8988T (cell line): ENCODE measurements around the gene SPR.

Source experiments
- DNase-seq: peaks from one replicate; pipeline ENCODE4 v3.0.0; 2011

The SPR gene

GRCh38 chr2:72887032-72887739 lies at the start of gene SPR:
Gene SPR, plus strand, starts transcription at chr2:72887408. Its CDS starts 25 bp downstream, at chr2:72887433.
- DNase-seq: peak; percentile 77

GRCh38 chr2:72840066-72840465 lies 47.1 kb upstream of the SPR start:
- no peak for DNase-seq

DNA sequence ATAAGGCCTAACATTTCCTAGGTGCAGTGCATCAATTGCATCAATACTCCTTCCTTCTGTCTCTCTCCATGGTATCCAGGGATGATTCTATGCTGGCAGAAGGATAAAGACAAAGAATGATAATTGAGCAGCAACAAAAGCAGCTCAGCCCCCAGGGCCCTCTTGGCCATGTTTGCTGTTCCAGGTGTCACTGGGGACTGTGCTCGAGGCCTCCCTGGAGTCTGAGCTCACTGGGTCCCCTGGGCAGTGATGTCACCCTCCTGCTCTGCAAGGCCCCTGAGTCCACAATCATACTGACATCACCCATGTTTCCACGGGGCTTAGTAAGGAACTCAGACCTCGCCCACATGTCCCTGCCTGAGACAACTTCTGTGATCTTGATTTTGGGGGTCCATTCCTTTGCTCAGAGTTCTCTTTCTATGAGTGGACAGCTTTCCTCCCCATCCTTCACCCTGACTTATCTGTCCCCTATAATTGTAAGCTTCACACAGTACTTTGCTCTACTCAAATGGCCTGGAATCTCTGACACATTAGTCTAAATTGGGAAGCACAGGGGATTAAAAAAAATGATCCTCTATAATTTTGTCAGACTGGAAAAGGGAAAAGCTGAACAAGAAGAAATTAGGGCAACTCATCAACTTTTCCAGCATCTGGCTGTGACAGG lies 45.6 kb upstream of the SPR start:
- DNase-seq: no peak

DNA sequence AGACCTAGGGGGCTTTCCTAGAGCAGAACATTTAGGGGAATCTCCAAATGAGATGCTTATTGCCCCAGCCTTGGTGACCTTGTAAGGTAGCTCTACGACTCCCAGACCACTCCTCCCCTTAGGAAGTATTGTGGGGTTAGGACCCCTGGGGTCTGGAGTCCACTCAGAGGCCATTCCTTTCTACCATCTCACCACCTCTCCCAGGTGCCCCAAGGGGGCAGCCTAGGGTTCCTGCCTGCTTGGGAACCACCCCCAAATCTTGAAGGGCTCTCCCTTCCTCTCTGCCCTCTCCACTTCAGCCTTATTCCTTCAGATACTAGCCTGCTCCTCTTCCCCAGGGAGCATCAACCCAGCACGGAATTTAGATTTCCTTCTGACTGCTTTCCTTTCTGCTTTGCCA lies 43.9 kb upstream of the SPR start:
- DNase-seq: no peak

GRCh38 chr2:72846171-72847095 lies 40.8 kb upstream of the SPR start:
- DNase-seq: no peak

DNA sequence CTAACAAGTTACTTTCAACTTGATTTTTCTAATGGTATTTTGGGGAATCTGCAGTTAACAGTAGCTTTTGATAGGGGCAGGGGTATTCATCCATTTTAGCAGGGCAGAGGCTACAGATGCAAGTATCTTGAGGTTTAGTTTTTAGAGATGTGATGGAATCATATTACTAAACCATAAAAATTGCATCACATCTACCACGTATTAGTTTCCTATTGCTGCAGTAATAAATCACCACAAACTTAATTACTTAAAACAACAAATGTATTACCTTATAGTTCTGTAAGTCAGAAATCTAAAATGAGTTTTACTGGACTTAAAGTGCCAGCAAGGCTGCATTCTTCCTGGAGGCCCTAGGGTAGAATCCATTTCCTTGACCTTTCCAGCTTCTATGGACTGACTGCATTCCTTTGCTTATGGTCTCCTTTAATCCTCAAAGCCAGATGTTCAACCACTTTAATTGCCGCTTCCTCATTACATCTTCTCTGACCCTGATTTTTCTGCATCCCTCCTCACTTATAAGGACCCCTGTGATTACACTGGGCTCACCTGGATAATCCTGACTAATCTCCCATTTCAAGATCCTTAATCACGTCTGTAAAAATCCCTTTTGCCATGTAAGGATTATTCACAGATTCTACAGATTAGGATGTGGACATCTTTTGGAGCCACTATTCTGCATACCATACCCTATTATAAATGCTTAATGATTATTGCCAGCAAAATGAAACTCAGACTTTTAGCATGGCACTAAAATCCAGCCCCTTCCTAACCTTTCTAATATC lies 39.5 kb upstream of the SPR start:
- DNase-seq: no peak

DNA sequence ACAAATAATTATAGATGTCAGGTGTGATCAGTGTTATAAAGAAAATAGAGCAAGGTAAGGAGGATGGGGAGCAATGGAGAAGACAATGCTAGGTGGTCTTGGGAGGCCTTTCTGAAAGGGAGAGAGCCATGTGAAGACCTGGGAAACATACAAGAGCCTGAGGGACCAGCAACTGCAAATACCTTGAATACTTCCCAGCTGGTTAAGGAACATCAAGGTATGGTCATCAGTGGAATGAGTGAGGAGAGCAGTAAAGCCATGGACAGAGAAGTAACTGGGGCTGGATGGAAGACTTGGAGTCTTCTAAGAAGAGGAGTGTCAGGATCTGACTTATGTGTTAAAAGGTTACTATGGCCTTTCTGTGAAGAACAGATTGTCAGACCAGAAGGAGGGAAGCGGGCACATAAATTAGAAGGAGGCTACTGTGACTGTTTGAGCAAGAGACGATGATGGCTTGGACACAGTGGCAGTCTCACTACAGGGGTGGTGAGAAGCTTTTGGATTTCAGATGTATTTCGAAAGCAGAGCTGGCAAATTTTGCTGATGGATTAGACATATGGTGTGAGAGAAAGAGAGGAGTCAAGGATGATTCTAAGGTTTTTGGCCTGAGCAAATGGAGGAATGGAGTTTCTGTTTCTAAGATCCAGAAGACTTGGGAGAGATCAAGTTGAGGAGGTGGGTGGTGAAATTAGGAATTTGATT lies 38.6 kb upstream of the SPR start:
- DNase-seq: no peak

GRCh38 chr2:72849138-72849462 lies 38.1 kb upstream of the SPR start:
- DNase-seq: no peak

DNA sequence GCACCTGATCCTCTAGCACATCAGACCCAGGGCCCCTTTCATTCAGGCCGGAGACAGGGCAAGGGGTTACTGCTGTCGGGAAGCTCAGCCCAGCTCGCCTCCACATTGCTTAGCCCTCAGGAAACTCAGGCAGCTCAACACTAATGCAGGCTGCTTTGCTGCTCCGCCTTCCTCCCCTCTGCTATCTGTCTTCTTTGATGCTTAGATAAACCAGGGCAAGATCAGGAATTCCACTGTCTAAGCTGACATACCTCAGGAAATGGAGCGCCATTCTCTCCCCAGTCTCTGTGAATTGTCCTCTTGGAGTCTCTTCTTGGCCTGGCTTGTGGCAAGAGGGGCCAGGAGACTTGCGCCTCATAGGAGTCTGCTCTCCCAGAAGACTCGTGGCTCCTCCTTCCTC lies 35.9 kb upstream of the SPR start:
- DNase-seq: no peak

GRCh38 chr2:72859831-72860262 lies 27.4 kb upstream of the SPR start:
- DNase-seq: no peak

DNA sequence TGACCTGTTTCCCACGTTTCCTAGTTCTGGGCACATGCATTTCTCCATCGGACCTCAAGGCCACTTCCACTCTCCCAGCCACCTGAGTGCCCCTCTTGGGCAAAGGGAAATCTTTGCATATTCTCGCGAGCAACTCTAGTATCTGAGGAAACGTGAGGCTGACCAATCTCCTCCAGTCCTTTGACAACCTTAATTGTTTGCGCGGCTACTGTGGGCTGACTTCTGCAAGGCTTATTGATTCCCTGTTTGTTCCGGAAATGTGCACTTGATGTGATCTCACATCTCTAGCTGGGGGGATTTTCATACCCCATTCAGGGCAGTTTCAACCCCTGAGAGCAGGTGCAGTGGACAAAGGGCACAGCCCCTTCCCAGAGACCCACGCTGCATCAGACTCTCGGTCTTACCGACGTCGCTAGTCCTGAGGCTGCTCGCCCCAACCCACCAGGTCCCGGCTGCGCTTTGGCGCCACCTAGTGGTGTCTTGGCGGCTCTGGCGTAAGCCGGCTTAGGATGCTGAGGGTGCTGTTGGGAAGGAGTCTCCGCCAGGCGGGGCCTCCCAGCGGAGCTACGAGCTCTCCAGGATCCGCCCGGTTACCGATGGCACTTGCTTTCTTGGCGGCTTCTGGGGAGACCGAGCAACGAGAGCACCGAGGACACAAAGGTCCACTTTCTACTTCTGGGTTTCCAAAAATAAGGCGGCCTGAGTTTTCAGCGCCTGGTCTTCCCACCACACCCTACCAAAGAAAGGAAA lies 24.8 kb upstream of the SPR start:
- DNase-seq: peak; percentile 78

GRCh38 chr2:72863046-72863445 lies 24.2 kb upstream of the SPR start:
- no peak for DNase-seq

- no peak for DNase-seq
These were observed 22.7 kb upstream of the SPR start for GRCh38 chr2:72864500-72864899.

GRCh38 chr2:72871060-72871459 lies 16.1 kb upstream of the SPR start:
- no peak for DNase-seq

DNA sequence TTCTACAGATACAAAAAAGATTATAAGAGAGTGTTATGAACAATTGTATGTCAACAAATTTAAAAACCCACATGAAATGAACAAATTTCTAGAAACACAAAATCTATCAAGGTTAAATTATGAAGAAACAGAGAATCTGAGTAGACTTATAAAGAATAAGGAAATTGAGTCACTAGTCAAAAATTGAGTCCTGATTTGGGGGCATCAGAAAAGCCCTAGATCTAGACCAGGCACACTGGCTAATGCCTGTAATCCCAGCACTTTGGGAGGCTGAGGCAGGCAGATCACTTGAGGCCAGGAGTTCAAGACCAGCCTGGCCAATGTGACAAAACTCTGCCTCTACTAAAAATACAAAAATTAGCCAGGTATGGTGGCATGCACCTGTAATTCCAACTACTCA lies 15.3 kb upstream of the SPR start:
- DNase-seq: no peak

GRCh38 chr2:72883356-72883962 lies 3.7 kb upstream of the SPR start:
- DNase-seq: no peak

GRCh38 chr2:72886505-72887031 lies 640 bp upstream of the SPR start:
- DNase-seq: no peak

GRCh38 chr2:72887740-72888437 lies 681 bp downstream of the SPR start:
- DNase-seq: peak; percentile 73

- no peak for DNase-seq
These were observed 1.4 kb downstream of the SPR start for GRCh38 chr2:72888438-72889202.
